K562 (cell line): ENCODE data around the gene SNX33. TPM values are rescaled to one million over a fixed set of nuclear protein-coding genes. Genes with fewer than 3 reads are reported as not detected.
A peak's percentile ranks its signal among the peaks of the same experiment; 100 is the strongest.

Source experiments
- BCOR ChIP-seq: fragments of 450-650 bp; IDR thresholded peaks from 2 replicates; pipeline ENCODE4 v1.6.1; 2016
- CREB5 ChIP-seq: fragments of 250-450 bp; sonication (Bioruptor Pico); IDR thresholded peaks from 2 replicates; pipeline ENCODE4 v1.5.0; 2020; ENCODE audit warnings: mild to moderate bottlenecking
- HDAC1 ChIP-seq, 2 experiments: fragments of 450-650 bp; IDR thresholded peaks; 2 replicates each; pipeline ENCODE4 v1.6.1; 2016 to 2017; ENCODE audit warnings: inconsistent platforms in 1 of 2, mild to moderate bottlenecking in 1 of 2, moderate library complexity in 1 of 2
- MBD1 ChIP-seq: fragments of 250-450 bp; sonication (Bioruptor Pico); IDR thresholded peaks from 2 replicates; pipeline ENCODE4 v1.8.0; 2022; ENCODE audit warnings: inconsistent platforms
- MNT ChIP-seq, 2 experiments: fragments of 450-650 bp; conservative IDR thresholded peaks; 2 replicates each; pipeline ENCODE4 v1.6.1; 2017; ENCODE audit warnings: mild to moderate bottlenecking in 2 of 2, moderate library complexity in 2 of 2
- NR2C1 ChIP-seq, 2 experiments: fragments of 450-650 bp; IDR thresholded peaks; 2 replicates each; pipeline ENCODE4 v1.6.1; 2017; ENCODE audit warnings: mild to moderate bottlenecking in 2 of 2, antibody characterized with exemption in 1 of 2, inconsistent platforms in 1 of 2, missing compliant biosample characterization in 1 of 2, missing genetic modification characterization in 1 of 2
- PCBP1 ChIP-seq: fragments of 200-400 bp; formaldehyde crosslinking; IDR thresholded peaks from 2 replicates; pipeline ENCODE4 v1.6.1; 2018; ENCODE audit warnings: mild to moderate bottlenecking, low read depth, low read length; ENCODE audit not compliant: poor library complexity, severe bottlenecking
- TAF1 ChIP-seq: IDR thresholded peaks from 2 replicates; pipeline ENCODE4 v1.6.1; 2011; ENCODE audit warnings: mild to moderate bottlenecking, low read length, moderate library complexity; ENCODE audit not compliant: insufficient read depth, control insufficient read depth, severe bottlenecking; ENCODE audit errors: extremely low read depth
- TCF15 ChIP-seq: fragments of 250-450 bp; sonication (Bioruptor Pico); IDR thresholded peaks from 2 replicates; pipeline ENCODE4 v1.8.0; 2022; ENCODE audit warnings: moderate library complexity, mild to moderate bottlenecking, inconsistent platforms
- TEAD4 ChIP-seq, 2 experiments: sonication (generic) in 1 of 2; formaldehyde crosslinking in 1 of 2; IDR thresholded peaks; 2 replicates each; pipeline versions ENCODE4 v1.6.1 to v1.8.0; 2012 to 2022; ENCODE audit warnings: borderline replicate concordance in 1 of 2, inconsistent platforms in 1 of 2, low read length in 1 of 2, mild to moderate bottlenecking in 1 of 2, missing genetic modification reagents in 1 of 2
- ZBTB7A ChIP-seq: IDR thresholded peaks from 2 replicates; pipeline ENCODE4 v1.6.1; 2011; ENCODE audit warnings: low read depth, mild to moderate bottlenecking, low read length, moderate library complexity, borderline replicate concordance; ENCODE audit not compliant: control insufficient read depth
- ZNF146 ChIP-seq: IDR thresholded peaks from one replicate; pipeline ENCODE4 v1.6.1; 2018; ENCODE audit warnings: missing compliant biosample characterization; ENCODE audit not compliant: unreplicated experiment
- ZNF224 ChIP-seq: sonication (generic); formaldehyde crosslinking; IDR thresholded peaks from 2 replicates; pipeline ENCODE4 v1.8.0; 2022; ENCODE audit warnings: mild to moderate bottlenecking, missing genetic modification reagents
- ZNF431 ChIP-seq: sonication (generic); formaldehyde crosslinking; IDR thresholded peaks from 2 replicates; pipeline ENCODE4 v1.8.0; 2022; ENCODE audit warnings: mild to moderate bottlenecking, missing genetic modification reagents
- polyA plus RNA-seq, 8 experiments: library from polyadenylated mRNA; depleted of rRNA in 4 of 8; stranded (reverse) in 5 of 8; unstranded in 3 of 8; fragments of >200 nt; fragmentation: Nextera tagmentation in 2 of 8; fragmentation: Illumina TruSeq in 1 of 8; extraction: Ambion mirVana in 2 of 8; extraction: Trizol in 1 of 8; gene quantifications; 2 replicates each; pipeline versions ENCODE4 v1.2.1 to v1.2.3, GENCODE V29; 2011 to 2014; ENCODE audit warnings: inconsistent platforms in 1 of 8, missing spikeins in 1 of 8
- total RNA-seq, 7 experiments: library from RNA; depleted of rRNA in 6 of 7; stranded (reverse); fragments of >200 nt in 6 of 7; fragmentation: Illumina TruSeq in 2 of 7; extraction: Trizol in 2 of 7; gene quantifications; 2 replicates each; pipeline versions ENCODE4 v1.2.1 to v1.2.3, GENCODE V29; 2011 to 2021; ENCODE audit warnings: low replicate concordance in 1 of 7
- TF ChIP-seq, protein P1 (sequence below): fragments of 200-800 bp; sonication (Bioruptor generic); IDR thresholded peaks from 2 replicates; pipeline ENCODE4 v1.6.1; 2017; ENCODE audit warnings: missing genetic modification characterization, missing compliant biosample characterization

The SNX33 gene
- total and polyA plus RNA-seq, 9 of the 15 experiments (the other 6 are each of a cell fraction or from before 2014, with no cell fraction given): 1.4 to 14.1 (median 8.2) TPM

DNA sequence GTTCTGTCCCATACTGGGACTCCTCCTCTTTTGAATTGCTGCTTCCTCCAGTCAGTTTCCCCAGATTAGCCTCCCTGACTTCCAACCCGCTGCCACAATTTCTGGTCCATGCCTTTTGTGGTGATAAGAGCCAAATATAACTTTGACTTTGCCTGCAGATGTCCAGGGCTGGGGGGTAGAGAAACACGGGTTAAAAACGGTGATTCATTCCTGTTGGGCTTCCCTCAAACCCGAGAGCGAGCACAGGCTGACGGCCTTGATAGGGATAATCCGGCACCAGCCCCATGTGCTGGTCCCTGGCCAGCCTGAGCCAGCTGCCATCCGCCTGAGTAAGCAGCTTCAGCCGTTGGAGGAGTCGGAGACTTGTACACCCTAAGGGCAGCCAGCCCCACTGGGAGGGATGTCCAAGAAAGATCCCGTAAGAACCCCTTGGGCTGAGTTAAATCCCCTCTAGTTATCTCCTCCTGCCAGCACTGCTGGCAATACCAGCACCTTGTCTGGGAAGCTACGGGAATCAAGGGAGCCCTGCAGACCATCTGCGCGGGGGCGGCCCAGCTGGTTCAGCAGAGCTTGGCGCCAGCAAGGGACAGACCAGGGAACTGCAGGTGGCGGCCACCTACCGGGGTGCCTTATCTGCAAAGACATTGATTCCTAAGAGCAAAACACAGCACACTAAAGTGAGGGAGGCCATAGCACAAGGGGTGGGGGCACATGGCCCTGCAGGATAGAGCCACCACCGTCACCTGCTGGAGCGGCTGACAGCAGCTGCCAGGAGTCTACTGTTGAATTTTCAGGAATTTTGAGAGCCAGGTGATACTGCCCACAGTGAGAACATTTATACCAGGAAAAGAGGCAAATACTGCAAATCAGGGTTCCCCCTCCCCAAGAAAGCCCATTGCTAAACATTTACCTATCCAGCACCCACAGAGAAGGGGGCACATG is 46.8 kb downstream of the SNX33 start (continued):
- TF ChIP-seq, protein P1, sequence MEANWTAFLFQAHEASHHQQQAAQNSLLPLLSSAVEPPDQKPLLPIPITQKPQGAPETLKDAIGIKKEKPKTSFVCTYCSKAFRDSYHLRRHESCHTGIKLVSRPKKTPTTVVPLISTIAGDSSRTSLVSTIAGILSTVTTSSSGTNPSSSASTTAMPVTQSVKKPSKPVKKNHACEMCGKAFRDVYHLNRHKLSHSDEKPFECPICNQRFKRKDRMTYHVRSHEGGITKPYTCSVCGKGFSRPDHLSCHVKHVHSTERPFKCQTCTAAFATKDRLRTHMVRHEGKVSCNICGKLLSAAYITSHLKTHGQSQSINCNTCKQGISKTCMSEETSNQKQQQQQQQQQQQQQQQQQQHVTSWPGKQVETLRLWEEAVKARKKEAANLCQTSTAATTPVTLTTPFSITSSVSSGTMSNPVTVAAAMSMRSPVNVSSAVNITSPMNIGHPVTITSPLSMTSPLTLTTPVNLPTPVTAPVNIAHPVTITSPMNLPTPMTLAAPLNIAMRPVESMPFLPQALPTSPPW (CRISPR knock-in tag): peak; percentile 74
- TF ChIP-seq NR2C1 (IDR thresholded peaks at IDR 0.05) (no peak), NR2C1 (tag; IDR thresholded peaks at IDR 0.05) (peak; percentile 25; the same call in 1 of the 2 replicates), ZNF431 (CRISPR knock-in tag) (0 out of 2 replicates have a peak, but pooled peaks have one; percentile 28), TCF15 (CRISPR knock-in tag) (no peak), ZNF146 (CRISPR knock-in tag) (no peak), TEAD4 (IDR thresholded peaks at IDR 0.05; ENCODE audit: low read length) (peak; percentile 89), TEAD4 (CRISPR knock-in tag; IDR thresholded peaks at IDR 0.05; ENCODE audit: borderline replicate concordance) (no peak), MBD1 (no peak), PCBP1 (peak; percentile 99), ZBTB7A (0 out of 2 replicates have a peak, but pooled peaks have one; percentile 24), HDAC1 (IDR thresholded peaks at IDR 0.05) (peak in 1 of 2 experiments; percentile 72; a peak in 2 of 4 replicates), CREB5 (no peak), BCOR (peak; percentile 70), ZNF224 (CRISPR knock-in tag) (no peak), MNT (conservative IDR thresholded peaks at IDR 0.05) (peak; percentile 76 to 82), TAF1 (peak; percentile 21)
